Body of pancreas (tissue), 4 donors: ENCODE measurements around the gene ITGB1BP1. TPM values are rescaled to one million over a fixed set of nuclear protein-coding genes. Genes with fewer than 3 reads are reported as not detected.

Experiments used
- ATAC-seq: fragments of 150-250 bp; one replicate; pipeline ENCODE4 v1.9.1; 2016
- DNase-seq, 4 donors: peaks; one replicate each; pipeline ENCODE4 v3.0.0-alpha.2; 2019
- H3K27ac ChIP-seq, 4 donors: fragments of 200-600 bp; sonication (generic); 1 replicate in 3 of 4; 2 replicates in 1 of 4; pipeline versions ENCODE4 v1.5.1 to v1.6.1; 2016 to 2019; ENCODE audit warnings: mild to moderate bottlenecking in 1 of 4, mixed read lengths in 1 of 4, moderate library complexity in 1 of 4
- H3K27me3 ChIP-seq, 2 donors: fragments of 200-600 bp; sonication (generic); one replicate each; pipeline ENCODE4 v1.6.0; 2016; ENCODE audit warnings: mild to moderate bottlenecking in 1 of 2
- H3K36me3 ChIP-seq, 2 donors: fragments of 200-600 bp; sonication (generic); replicated peaks in 1 of 2; 2 replicates each; pipeline ENCODE4 v1.5.1; 2016; ENCODE audit warnings: low read depth in 2 of 2; ENCODE audit not compliant: insufficient read depth in 1 of 2
- H3K4me1 ChIP-seq: fragments of 200-600 bp; sonication (generic); one replicate; pipeline ENCODE4 v1.6.0; 2016
- H3K4me3 ChIP-seq, 2 donors: fragments of 200-600 bp; sonication (generic); 1 replicate in 1 of 2; 2 replicates in 1 of 2; pipeline ENCODE4 v1.5.1; 2016 to 2019
- H3K9me3 ChIP-seq, 3 donors: fragments of 200-600 bp; sonication (generic); 1 replicate in 2 of 3; 2 replicates in 1 of 3; pipeline ENCODE4 v1.5.1; 2016
- POLR2A ChIP-seq, 3 donors: fragments of 450-650 bp; IDR thresholded peaks; one replicate each; pipeline ENCODE4 v1.6.1; 2016; ENCODE audit warnings: antibody characterized with exemption in 3 of 3, mild to moderate bottlenecking in 2 of 3
- WGBS, 2 donors: methylation state at CpG; one replicate each; pipeline ENCODE4 v1.1.5; 2017; 5-methylcytosine and 5-hydroxymethylcytosine counted together
- intact Hi-C: fragments of 100-400 bp; cut with DNase I; formaldehyde crosslinking; loops from one replicate; pipeline ENCODE4 v1.15.1; 2023
- total RNA-seq, 2 donors: library from RNA; depleted of rRNA; stranded (reverse); fragments of >200 nt; gene quantifications; one replicate each; pipeline ENCODE4 v1.1.0, GENCODE V29; 2016
- TF ChIP-seq, protein P1 (sequence below), 7 experiments: fragments of 450-650 bp in 4 of 7; fragments of 200-600 bp in 3 of 7; sonication (generic) in 3 of 7; IDR thresholded peaks; one replicate each; pipeline ENCODE4 v1.5.1; 2016 to 2019; ENCODE audit warnings: antibody characterized with exemption in 7 of 7

ITGB1BP1 gene
- total RNA-seq, 2 donors from 2014 or later = 16.6 to 28.3 TPM

DNA sequence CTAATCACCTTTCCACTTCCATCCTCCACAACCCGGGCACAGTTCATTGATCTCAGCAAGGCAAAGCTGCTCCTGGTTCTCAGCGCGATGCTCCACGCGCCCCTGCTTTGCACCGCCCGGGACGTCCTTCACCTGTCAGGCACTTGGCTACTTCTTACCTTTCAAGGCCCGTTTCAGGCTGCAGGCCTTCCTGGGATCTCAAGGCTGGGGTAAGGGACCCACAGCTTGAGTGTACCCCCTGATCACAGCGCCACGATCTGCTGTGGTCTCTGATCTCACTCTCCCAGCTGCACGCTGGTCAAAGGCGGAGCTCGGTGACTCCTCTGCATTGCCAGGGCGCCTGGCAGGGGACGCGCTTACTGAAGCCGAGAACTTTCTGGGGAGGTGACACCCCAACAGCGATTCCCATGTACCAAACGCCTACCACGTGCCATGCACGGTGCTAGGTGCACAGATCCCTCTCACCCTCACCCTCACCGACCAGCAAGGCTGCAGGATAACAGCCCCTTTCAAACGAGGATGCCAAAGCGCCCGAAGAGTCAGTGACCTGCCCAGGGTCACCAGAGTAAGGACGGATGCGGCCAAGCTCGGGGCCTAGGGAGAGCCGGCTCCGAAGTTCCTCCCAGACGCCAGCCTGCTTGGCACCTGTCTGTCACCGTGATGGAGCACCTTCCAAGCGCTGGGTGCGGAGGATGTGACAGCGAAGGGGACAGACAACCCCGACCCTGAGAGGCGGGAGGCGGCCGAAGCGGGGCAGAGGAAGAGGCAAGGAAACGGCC, 818 bp downstream of the ITGB1BP1 start:
- no peaks in the 10 kb centered on the region for H3K36me3 ChIP-seq
- intact Hi-C loops = loop anchor here (5.0 kb wide), 1 partner anchor 280 kb away; no protein-coding TSS in a partner anchor

DNA sequence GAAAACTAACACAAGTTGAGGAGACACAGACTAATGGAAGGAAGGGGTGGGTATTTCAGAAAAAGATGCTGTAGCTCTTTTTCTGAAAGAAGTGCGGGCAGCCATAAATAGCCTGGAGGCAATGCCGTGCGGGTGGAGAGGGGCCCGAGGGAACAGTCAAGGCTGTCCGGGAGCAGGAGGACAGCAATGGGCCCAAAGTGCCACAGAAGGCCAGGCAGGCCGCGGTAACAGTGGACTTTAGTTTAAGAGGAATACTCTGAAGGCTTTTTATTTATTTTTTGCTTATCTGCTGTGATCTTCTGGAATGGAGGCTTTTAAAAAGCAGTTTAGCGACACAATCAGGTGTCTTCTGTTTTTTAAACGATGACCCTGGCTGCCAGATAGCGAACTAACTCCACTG, 2.8 kb downstream of the ITGB1BP1 start:
- no peak for TF ChIP-seq POLR2A (IDR thresholded peaks at IDR 0.05)
- TF ChIP-seq, protein P1, sequence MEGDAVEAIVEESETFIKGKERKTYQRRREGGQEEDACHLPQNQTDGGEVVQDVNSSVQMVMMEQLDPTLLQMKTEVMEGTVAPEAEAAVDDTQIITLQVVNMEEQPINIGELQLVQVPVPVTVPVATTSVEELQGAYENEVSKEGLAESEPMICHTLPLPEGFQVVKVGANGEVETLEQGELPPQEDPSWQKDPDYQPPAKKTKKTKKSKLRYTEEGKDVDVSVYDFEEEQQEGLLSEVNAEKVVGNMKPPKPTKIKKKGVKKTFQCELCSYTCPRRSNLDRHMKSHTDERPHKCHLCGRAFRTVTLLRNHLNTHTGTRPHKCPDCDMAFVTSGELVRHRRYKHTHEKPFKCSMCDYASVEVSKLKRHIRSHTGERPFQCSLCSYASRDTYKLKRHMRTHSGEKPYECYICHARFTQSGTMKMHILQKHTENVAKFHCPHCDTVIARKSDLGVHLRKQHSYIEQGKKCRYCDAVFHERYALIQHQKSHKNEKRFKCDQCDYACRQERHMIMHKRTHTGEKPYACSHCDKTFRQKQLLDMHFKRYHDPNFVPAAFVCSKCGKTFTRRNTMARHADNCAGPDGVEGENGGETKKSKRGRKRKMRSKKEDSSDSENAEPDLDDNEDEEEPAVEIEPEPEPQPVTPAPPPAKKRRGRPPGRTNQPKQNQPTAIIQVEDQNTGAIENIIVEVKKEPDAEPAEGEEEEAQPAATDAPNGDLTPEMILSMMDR (IDR thresholded peaks at IDR 0.05) = no peak
- DNase-seq (no peak), ATAC-seq (no peak)
- 87 to 88% methylated on average over 10 of the region's 10 CpGs for WGBS, 2 donors
- no peaks in the 10 kb centered on the region for H3K9me3 ChIP-seq
- no peak overlapping the region for H3K27ac ChIP-seq
- no peaks in the 10 kb centered on the region for H3K36me3 ChIP-seq
- peaks cover 19% of the 10 kb centered on the region for H3K4me1 ChIP-seq
- intact Hi-C loops = loop anchor here (5.0 kb wide), 1 partner anchor 278 kb away; no protein-coding TSS in a partner anchor
- H3K4me3 ChIP-seq = no peak overlapping the region
- no peaks in the 10 kb centered on the region for H3K27me3 ChIP-seq

More for the DNA sequence above, 818 bp downstream of the ITGB1BP1 start:
- H3K27me3 ChIP-seq = no peaks in the 10 kb centered on the region
- peak; percentile 31 to 53 (median 34) for DNase-seq
- 3 to 4% methylated on average over 21 to 42 of the region's 42 CpGs for WGBS, 2 donors
- no peak for TF ChIP-seq POLR2A (IDR thresholded peaks at IDR 0.05)
- TF ChIP-seq, protein P1 (IDR thresholded peaks at IDR 0.05) = no peak
- peak overlapping the region; percentile 85 to 93 for H3K4me3 ChIP-seq
- no peaks in the 10 kb centered on the region for H3K9me3 ChIP-seq
- H3K27ac ChIP-seq = peak overlapping the region; percentile 68 to 87 (median 82)
- peak; percentile 7 for ATAC-seq
- H3K4me1 ChIP-seq = peaks cover 19% of the 10 kb centered on the region

DNA sequence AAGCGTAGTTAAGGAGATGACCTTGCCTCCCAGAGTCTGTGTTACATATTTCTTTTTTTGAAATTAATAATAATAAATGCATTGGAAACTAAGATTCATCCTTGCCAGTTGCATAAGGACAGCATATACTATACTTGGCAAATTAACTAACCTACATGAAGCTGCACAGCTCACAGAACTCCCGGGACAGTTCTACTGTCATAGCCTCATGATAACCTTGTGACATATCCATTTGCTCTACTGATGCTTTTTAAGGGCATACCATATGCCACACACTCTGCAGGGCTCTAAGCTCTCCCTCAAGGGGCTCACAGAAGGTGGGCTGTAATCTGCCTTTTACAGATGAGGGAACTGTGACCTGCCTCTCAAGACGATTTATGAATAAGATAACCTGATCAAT, 3.8 kb downstream of the ITGB1BP1 start:
- TF ChIP-seq POLR2A (IDR thresholded peaks at IDR 0.05) = no peak
- TF ChIP-seq, protein P1 (IDR thresholded peaks at IDR 0.05) = no peak
- 81% methylated on average over 3 of the region's 3 CpGs for WGBS, 2 donors
- intact Hi-C loops = no loop called here

DNA sequence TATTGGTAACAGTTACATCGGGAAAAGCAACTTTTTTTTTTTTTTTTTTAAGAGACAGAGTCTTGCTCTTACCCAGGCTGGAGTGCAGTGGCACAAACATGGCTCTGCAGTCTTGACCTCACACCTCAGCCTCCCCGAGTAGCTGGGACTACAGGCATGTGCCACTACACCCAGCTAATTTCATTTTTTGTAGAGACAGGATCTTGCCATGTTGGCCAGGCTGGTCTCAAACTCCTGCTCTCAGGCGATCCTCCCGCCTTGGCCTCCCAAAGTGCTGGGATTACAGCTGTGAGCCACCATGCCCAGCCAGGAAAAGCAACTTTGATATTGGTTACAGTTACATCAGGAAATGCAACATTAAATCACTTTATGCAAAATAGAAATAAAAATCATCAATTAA, 4.6 kb downstream of the ITGB1BP1 start:
- TF ChIP-seq, protein P1 (IDR thresholded peaks at IDR 0.05) = no peak
- no peak for TF ChIP-seq POLR2A (IDR thresholded peaks at IDR 0.05)
- 92 to 96% methylated on average over 4 of the region's 4 CpGs for WGBS, 2 donors
- H3K27ac ChIP-seq = no peak overlapping the region
- no peak overlapping the region for H3K4me3 ChIP-seq
- H3K9me3 ChIP-seq = no peaks in the 10 kb centered on the region
- no peaks in the 10 kb centered on the region for H3K36me3 ChIP-seq
- intact Hi-C loops = no loop called here
- DNase-seq (no peak), ATAC-seq (no peak)
- no peaks in the 10 kb centered on the region for H3K27me3 ChIP-seq
- H3K4me1 ChIP-seq = peaks cover 10% of the 10 kb centered on the region

More for the DNA sequence above, 3.8 kb downstream of the ITGB1BP1 start:
- H3K4me1 ChIP-seq = peaks cover 14% of the 10 kb centered on the region
- ATAC-seq = no peak
- no peak for DNase-seq
- no peaks in the 10 kb centered on the region for H3K9me3 ChIP-seq
- H3K27me3 ChIP-seq = no peaks in the 10 kb centered on the region
- no peaks in the 10 kb centered on the region for H3K36me3 ChIP-seq
- no peak overlapping the region for H3K4me3 ChIP-seq
- no peak overlapping the region for H3K27ac ChIP-seq
